LNCAP (cell line): Measurements from ENCODE around the gene NTRK2.

ENCODE experiments used
- CTCF ChIP-seq: fragments of 450-650 bp; IDR thresholded peaks from 2 replicates; pipeline ENCODE4 v1.5.1; 2017; ENCODE audit warnings: mild to moderate bottlenecking

The NTRK2 gene

GRCh38 chr9:84812355-84812754, 142.8 kb downstream of the NTRK2 start:
- TF ChIP-seq CTCF, result no peak

GRCh38 chr9:84812847-84813246, 143.3 kb downstream of the NTRK2 start:
- TF ChIP-seq CTCF, result no peak

GRCh38 chr9:84815554-84815953, 146.0 kb downstream of the NTRK2 start:
- TF ChIP-seq CTCF, result peak; percentile 17; the same call in 1 of the 2 replicates

- no peak for TF ChIP-seq CTCF
These were observed 147.5 kb downstream of the NTRK2 start for GRCh38 chr9:84817038-84817437.

GRCh38 chr9:84818791-84819190, 149.3 kb downstream of the NTRK2 start:
- TF ChIP-seq CTCF, result no peak

- TF ChIP-seq CTCF, result no peak
These were observed 150.0 kb downstream of the NTRK2 start for GRCh38 chr9:84819491-84819991.

GRCh38 chr9:84821431-84821830, 151.9 kb downstream of the NTRK2 start:
- TF ChIP-seq CTCF, result no peak

GRCh38 chr9:84822589-84823233, 153.2 kb downstream of the NTRK2 start:
- TF ChIP-seq CTCF, result no peak
